K562 (cell line): ENCODE data around the gene SLC43A1. TPM values are rescaled to one million over a fixed set of nuclear protein-coding genes. Genes with fewer than 3 reads are reported as not detected.

Experiments used
- ATAC-seq: fragments of 200-7000 bp; cut with Tn5 transposase; 3 replicates; pipeline ENCODE4 v1.9.1; 2020; ENCODE audit warnings: moderate library complexity
- BruUV-seq: library from RNA; stranded (reverse); fragments of 400-500 nt; replicated peaks from 2 replicates; lab custom pipeline; 2021; lab: Mats Ljungman, UMichigan
- CTCF ChIA-PET: fragments of 300-600 bp; formaldehyde crosslinking; extraction: SDS; loops from one replicate; lab custom pipeline; 2021; ENCODE audit warnings: low intra/inter-chr PET ratio; lab: Yijun Ruan, JAX
- POLR2A ChIA-PET: fragments of 300-600, 350-650 bp; sonication (Branson Sonifier 250); formaldehyde crosslinking; extraction: SDS; loops from one replicate; lab custom pipeline; 2021; ENCODE audit warnings: antibody characterized with exemption, inconsistent platforms; lab: Yijun Ruan, JAX
- DNase-seq, 4 experiments: peaks; one replicate each; pipeline versions ENCODE4 v3.0.0 to v3.0.0-alpha.2; 2011 to 2018; ENCODE audit warnings: low spot score in 3 of 4, mixed read lengths in 3 of 4; ENCODE audit errors: extremely low read depth in 1 of 4
- FAIRE-seq: peaks from 2 replicates; lab custom pipeline; 2011; peaks lifted over from hg19 to GRCh38; lab: Jason Lieb, UNC
- H2AFZ ChIP-seq: 2 replicates; pipeline ENCODE4 v1.6.0; 2011; ENCODE audit warnings: low read depth, low read length, control low read depth, inconsistent platforms
- H3K27ac ChIP-seq: fragments of 200-600 bp; 3 replicates; pipeline ENCODE4 v1.8.0; 2011; ENCODE audit warnings: low read depth, mild to moderate bottlenecking, control low read depth, inconsistent platforms, low read length, moderate library complexity, mixed read lengths; ENCODE audit errors: extremely low read depth
- H3K27me3 ChIP-seq, 2 experiments: fragments of 300-600 bp in 1 of 2; 2 replicates in 1 of 2; 3 replicates in 1 of 2; pipeline versions ENCODE4 v1.6.0 to v1.8.0; 2011; ENCODE audit warnings: inconsistent platforms in 2 of 2, low read length in 2 of 2, mild to moderate bottlenecking in 1 of 2, mixed read lengths in 1 of 2, moderate library complexity in 1 of 2; ENCODE audit not compliant: control insufficient read depth in 2 of 2, insufficient read depth in 2 of 2
- H3K36me3 ChIP-seq: fragments of 300-600 bp; 3 replicates; pipeline ENCODE4 v1.8.0; 2011; ENCODE audit warnings: mild to moderate bottlenecking, low read length, inconsistent platforms; ENCODE audit not compliant: control insufficient read depth, insufficient read depth
- H3K4me1 ChIP-seq, 2 experiments: fragments of 200-600 bp in 1 of 2; replicated peaks in 1 of 2; 2 replicates in 1 of 2; 3 replicates in 1 of 2; pipeline versions ENCODE4 v1.5.1 to v1.8.0; 2011; ENCODE audit warnings: inconsistent platforms in 2 of 2, low read length in 2 of 2, mild to moderate bottlenecking in 1 of 2, mixed read lengths in 1 of 2, moderate library complexity in 1 of 2; ENCODE audit not compliant: control insufficient read depth in 2 of 2, insufficient read depth in 2 of 2
- H3K4me2 ChIP-seq: 2 replicates; pipeline ENCODE4 v1.6.1; 2011; ENCODE audit warnings: low read length, control low read depth, inconsistent platforms, mixed read lengths; ENCODE audit not compliant: insufficient read depth
- H3K4me3 ChIP-seq: fragments of 200-600 bp; sonication (generic), shearing (Covaris generic); 2 replicates; pipeline ENCODE4 v1.5.1; 2016; ENCODE audit warnings: control low read depth, inconsistent platforms
- H3K79me2 ChIP-seq: fragments of 200-600 bp; 3 replicates; pipeline ENCODE4 v1.8.0; 2011; ENCODE audit warnings: low read length, inconsistent platforms; ENCODE audit not compliant: control insufficient read depth, insufficient read depth
- H3K9ac ChIP-seq, 2 experiments: 2 replicates each; pipeline versions ENCODE4 v1.6.0 to v1.6.1; 2011; ENCODE audit warnings: low read depth in 2 of 2, low read length in 2 of 2, control low read depth in 1 of 2, inconsistent platforms in 1 of 2, mild to moderate bottlenecking in 1 of 2, mixed read lengths in 1 of 2; ENCODE audit not compliant: insufficient read depth in 1 of 2
- H3K9me1 ChIP-seq: one replicate; pipeline ENCODE4 v1.6.0; 2011; ENCODE audit warnings: inconsistent platforms, mild to moderate bottlenecking, low read length, moderate library complexity; ENCODE audit not compliant: control insufficient read depth, insufficient read depth
- H3K9me3 ChIP-seq: replicated peaks from 2 replicates; pipeline ENCODE4 v1.5.1; 2011; ENCODE audit warnings: low read depth, low read length, inconsistent platforms; ENCODE audit not compliant: control insufficient read depth, insufficient read depth
- H4K20me1 ChIP-seq: replicated peaks from 2 replicates; pipeline ENCODE4 v1.6.1; 2011; ENCODE audit warnings: low read length, inconsistent platforms, mixed read lengths; ENCODE audit not compliant: control insufficient read depth, insufficient read depth
- CXXC5 ChIP-seq: fragments of 250-450 bp; sonication (Bioruptor Pico); IDR thresholded peaks from 2 replicates; pipeline ENCODE4 v1.8.0; 2022; ENCODE audit warnings: inconsistent platforms, mild to moderate bottlenecking, moderate library complexity
- HMGN3 ChIP-seq: IDR thresholded peaks from 2 replicates; pipeline ENCODE4 v1.6.1; 2011; ENCODE audit warnings: borderline replicate concordance, low read depth, mild to moderate bottlenecking, mixed read lengths, low read length; ENCODE audit not compliant: insufficient read length; ENCODE audit errors: extremely low read depth
- KLF6 ChIP-seq: fragments of 250-450 bp; sonication (Bioruptor Pico); IDR thresholded peaks from 2 replicates; pipeline ENCODE4 v1.4.0; 2020; ENCODE audit warnings: mild to moderate bottlenecking, moderate library complexity, borderline replicate concordance
- MEF2A ChIP-seq: IDR thresholded peaks from 2 replicates; pipeline ENCODE4 v1.6.1; 2011; ENCODE audit warnings: low read depth, mild to moderate bottlenecking, low read length, moderate library complexity; ENCODE audit not compliant: control insufficient read depth
- NCOA2 ChIP-seq, 2 experiments: fragments of 450-650 bp; IDR thresholded peaks; 2 replicates each; pipeline ENCODE4 v1.6.1; 2018; ENCODE audit warnings: mild to moderate bottlenecking in 2 of 2, moderate library complexity in 1 of 2; ENCODE audit not compliant: partially characterized antibody in 2 of 2
- NFIC ChIP-seq: fragments of 450-650 bp; IDR thresholded peaks from 2 replicates; pipeline ENCODE4 v1.6.1; 2017; ENCODE audit warnings: mild to moderate bottlenecking, inconsistent platforms
- RBFOX2 ChIP-seq: fragments of 200-400 bp; formaldehyde crosslinking; IDR thresholded peaks from 2 replicates; pipeline ENCODE4 v1.6.1; 2017; ENCODE audit warnings: low read depth, mild to moderate bottlenecking, low read length, moderate library complexity
- TFAP4 ChIP-seq: sonication (generic); formaldehyde crosslinking; IDR thresholded peaks from 2 replicates; pipeline ENCODE4 v1.8.0; 2022; ENCODE audit warnings: missing genetic modification reagents, mild to moderate bottlenecking, moderate library complexity, borderline replicate concordance
- UBTF ChIP-seq, 2 experiments: IDR thresholded peaks; 2 replicates each; pipeline ENCODE4 v1.6.1; 2012; ENCODE audit warnings: improper control_type of control experiment in 2 of 2, low read depth in 2 of 2, low read length in 2 of 2, borderline replicate concordance in 1 of 2
- ZBTB7A ChIP-seq: IDR thresholded peaks from 2 replicates; pipeline ENCODE4 v1.6.1; 2011; ENCODE audit warnings: low read depth, mild to moderate bottlenecking, low read length, moderate library complexity, borderline replicate concordance; ENCODE audit not compliant: control insufficient read depth
- ZNF175 ChIP-seq: fragments of 200-800 bp; sonication (Bioruptor generic); IDR thresholded peaks from 2 replicates; pipeline ENCODE4 v1.6.1; 2016; ENCODE audit warnings: low read depth, mild to moderate bottlenecking, missing genetic modification characterization, missing compliant biosample characterization
- ZNF511 ChIP-seq: sonication (generic); formaldehyde crosslinking; IDR thresholded peaks from 2 replicates; pipeline ENCODE4 v1.8.0; 2022; ENCODE audit warnings: mild to moderate bottlenecking, missing genetic modification reagents
- WGBS: fragments of 100-300 bp; shearing (Covaris generic); methylation state at CpG from one replicate; pipeline ENCODE4 v1.1.6; 2016; ENCODE audit warnings: low coverage, mixed read lengths; ENCODE audit not compliant: insufficient coverage; ENCODE audit errors: missing lambda C conversion rate; 5-methylcytosine and 5-hydroxymethylcytosine counted together
- in situ Hi-C: fragments of 300-500 bp; cut with MboI; formaldehyde crosslinking; loops from 4 replicates; pipeline ENCODE4 v1.15.0; 2018; ENCODE audit warnings: inconsistent platforms, mixed read lengths
- intact Hi-C: fragments of 100-400 bp; cut with micrococcal nuclease; formaldehyde crosslinking; loops from 2 replicates; pipeline ENCODE4 v1.14.2; 2022
- polyA plus RNA-seq, 8 experiments: library from polyadenylated mRNA; depleted of rRNA in 4 of 8; stranded (reverse) in 5 of 8; unstranded in 3 of 8; fragments of >200 nt; fragmentation: Nextera tagmentation in 2 of 8; fragmentation: Illumina TruSeq in 1 of 8; extraction: Ambion mirVana in 2 of 8; extraction: Trizol in 1 of 8; gene quantifications; 2 replicates each; pipeline versions ENCODE4 v1.2.1 to v1.2.3, GENCODE V29; 2011 to 2014; ENCODE audit warnings: inconsistent platforms in 1 of 8, missing spikeins in 1 of 8
- total RNA-seq, 7 experiments: library from RNA; depleted of rRNA in 6 of 7; stranded (reverse); fragments of >200 nt in 6 of 7; fragmentation: Illumina TruSeq in 2 of 7; extraction: Trizol in 2 of 7; gene quantifications; 2 replicates each; pipeline versions ENCODE4 v1.2.1 to v1.2.3, GENCODE V29; 2011 to 2021; ENCODE audit warnings: low replicate concordance in 1 of 7

SLC43A1 gene
- total and polyA plus RNA-seq, 9 of the 15 experiments (the other 6 are each of a cell fraction or from before 2014, with no cell fraction given) = 2.6 to 41.8 (median 24.6) TPM

GRCh38 chr11:57460758-57461749 lies 54.4 kb downstream of the SLC43A1 start (continued):
- peak; percentile 42 for TF ChIP-seq NFIC
- no peak for TF ChIP-seq KLF6
- TF ChIP-seq HMGN3 = peak; percentile 40
- peak; percentile 15; the same call in 1 of the 2 replicates for TF ChIP-seq RBFOX2
- no peak for TF ChIP-seq ZNF175 (CRISPR knock-in tag)

- Histone ChIP-seq H4K20me1 (peaks cover 5% of the 10 kb centered on the region), H3K4me3 (peak within 1 kb of the TSS; percentile 45), H2AFZ (peak within 1 kb of the TSS; percentile 89), H3K36me3 (no peaks in the 10 kb centered on the region), H3K27ac (no peak within 1 kb of the TSS; the same call in 2 of the 3 replicates), H3K4me1 (peaks cover 22 to 59% of the 10 kb centered on the region in 2 experiments), H3K9me1 (no peaks in the 10 kb centered on the region), H3K9me3 (no peaks in the 10 kb centered on the region), H3K79me2 (no peaks in the 10 kb centered on the region), H3K4me2 (peak within 1 kb of the TSS; percentile 82), H3K27me3 (no peaks in the 10 kb centered on the region), H3K9ac (peak within 1 kb of the TSS in 1 of 2 experiments; percentile 91; a peak in 3 of 4 replicates)
- in situ Hi-C loops = no loop called here
- FAIRE-seq = peak; percentile 75
- POLR2A ChIA-PET = interaction anchor here (0.8 to 2.3 kb wide), 3 partner anchors 9 to 147 kb away, joined by 3 to 7 read pairs (median 4); no protein-coding TSS in a partner anchor
- 0% methylated on average over 27 of the region's 66 CpGs for WGBS
- ATAC-seq = peak; percentile 67
- CTCF ChIA-PET = interaction anchor here (3.6 kb wide), 1 partner anchor 67 kb away, joined by 32 read pairs; no protein-coding TSS in a partner anchor
- intact Hi-C loops = no loop called here
- DNase-seq = peak; percentile 84 to 90 (median 90)
- BruUV-seq = no TSS peak
- TF ChIP-seq ZBTB7A (peak; percentile 59; the same call in 1 of the 2 replicates), CXXC5 (CRISPR knock-in tag) (peak; percentile 49), UBTF (IDR thresholded peaks at IDR 0.05; ENCODE audit: borderline replicate concordance in 1 of 2, low read depth in 2 of 2, low read length in 2 of 2) (0 out of 4 replicates have a peak, but pooled peaks of 1 of the 2 experiments have one; percentile 53), NCOA2 (IDR thresholded peaks at IDR 0.05; ENCODE audit: partially characterized antibody in 2 of 2) (no peak), MEF2A (no peak), ZNF511 (CRISPR knock-in tag) (no peak), TFAP4 (CRISPR knock-in tag) (0 out of 2 replicates have a peak, but pooled peaks have one; percentile 32)
Observed at GRCh38 chr11:57460022-57460757, 55.3 kb downstream of the SLC43A1 start, which contains the start of gene RTN4RL2. RTN4RL2 (plus strand) TSS chr11:57460528; CDS start chr11:57460866, 338 bp downstream.
